GM12865 (cell line): Measurements from ENCODE around the gene DNAH5.

ENCODE experiments used
- DNase-seq: peaks from one replicate; pipeline ENCODE4 v3.0.0; 2010; ENCODE audit warnings: low read depth
- H3K4me3 ChIP-seq: 2 replicates; pipeline ENCODE4 v1.5.1; 2011; ENCODE audit warnings: mild to moderate bottlenecking, low read depth, low read length, control low read depth
- CTCF ChIP-seq: IDR thresholded peaks from 2 replicates; pipeline ENCODE4 v1.5.1; 2011; ENCODE audit warnings: low read length, control low read depth, low read depth, inconsistent platforms; ENCODE audit not compliant: insufficient read depth; ENCODE audit errors: missing control alignments

Gene DNAH5

GRCh38 chr5:13843175-13843846 lies 101.2 kb downstream of the DNAH5 start:
- no peak overlapping the region for H3K4me3 ChIP-seq
- no peak for DNase-seq
- no peak for TF ChIP-seq CTCF

DNA sequence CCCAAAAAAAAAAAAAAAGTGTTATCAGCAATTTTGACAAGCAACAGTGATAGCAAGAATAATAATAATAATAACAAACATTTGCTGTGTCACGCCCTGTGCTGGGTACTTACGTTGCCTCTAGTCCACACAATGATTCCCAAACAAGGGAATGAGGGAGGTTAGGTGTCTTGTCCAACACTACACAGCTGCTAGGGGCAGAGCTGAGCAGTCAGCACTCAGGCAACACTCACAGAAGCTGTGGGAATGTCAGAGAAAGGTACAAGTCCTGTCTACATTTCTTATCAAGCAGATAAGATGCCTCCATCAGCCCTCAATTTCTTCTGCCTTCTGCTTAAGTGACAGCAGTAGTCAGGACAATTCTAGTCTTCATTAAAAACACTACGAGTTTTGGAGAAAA lies 111.0 kb downstream of the DNAH5 start:
- H3K4me3 ChIP-seq, result no peak overlapping the region
- no peak for DNase-seq
- no peak for TF ChIP-seq CTCF

- DNase-seq, result no peak
- TF ChIP-seq CTCF, result no peak
- H3K4me3 ChIP-seq, result no peak overlapping the region
Measured at GRCh38 chr5:13831351-13831750, 113.1 kb downstream of the DNAH5 start.

GRCh38 chr5:13830536-13830935 lies 114.0 kb downstream of the DNAH5 start:
- no peak for DNase-seq
- no peak for TF ChIP-seq CTCF
- H3K4me3 ChIP-seq, result no peak overlapping the region

GRCh38 chr5:13821366-13821765 lies 123.1 kb downstream of the DNAH5 start:
- no peak for DNase-seq
- no peak for TF ChIP-seq CTCF
- H3K4me3 ChIP-seq, result no peak overlapping the region

DNA sequence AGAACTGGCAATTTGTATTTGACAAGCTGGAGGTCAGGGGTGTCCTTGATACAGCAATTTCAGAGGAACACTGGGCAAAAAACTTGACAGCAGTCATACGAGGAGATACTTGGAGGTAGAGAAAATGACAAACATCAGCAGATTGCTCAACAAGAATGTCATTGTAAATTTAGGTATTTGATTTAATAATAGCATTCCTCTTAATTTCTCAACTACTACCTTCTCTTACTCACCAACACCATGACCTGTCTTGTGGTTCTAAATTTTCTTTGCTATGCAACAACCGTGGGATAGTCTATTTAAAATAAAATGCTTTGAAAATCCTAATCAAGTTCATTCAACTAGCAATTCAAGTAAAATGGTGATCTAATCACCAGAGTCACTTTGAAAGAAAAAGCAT lies 128.4 kb downstream of the DNAH5 start:
- no peak for TF ChIP-seq CTCF
- no peak for DNase-seq
- no peak overlapping the region for H3K4me3 ChIP-seq

GRCh38 chr5:13814301-13814700 lies 130.2 kb downstream of the DNAH5 start:
- TF ChIP-seq CTCF, result no peak
- DNase-seq, result no peak
- no peak overlapping the region for H3K4me3 ChIP-seq
